Thyroid gland (tissue), 4 donors: ENCODE results near the gene CFAP97.

ENCODE experiments used
- POLR2A ChIP-seq, 2 donors: fragments of 450-650 bp; IDR thresholded peaks; one replicate each; pipeline ENCODE4 v1.6.1; 2017; ENCODE audit warnings: antibody characterized with exemption in 2 of 2, mild to moderate bottlenecking in 2 of 2, moderate library complexity in 1 of 2
- TF ChIP-seq, protein P1 (sequence below), 6 experiments: fragments of 200-600 bp in 3 of 6; fragments of 450-650 bp in 3 of 6; sonication (generic) in 3 of 6; IDR thresholded peaks; one replicate each; pipeline ENCODE4 v1.5.1; 2016 to 2019; ENCODE audit warnings: antibody characterized with exemption in 6 of 6, mild to moderate bottlenecking in 2 of 6, inconsistent platforms in 1 of 6, moderate library complexity in 1 of 6

DNA sequence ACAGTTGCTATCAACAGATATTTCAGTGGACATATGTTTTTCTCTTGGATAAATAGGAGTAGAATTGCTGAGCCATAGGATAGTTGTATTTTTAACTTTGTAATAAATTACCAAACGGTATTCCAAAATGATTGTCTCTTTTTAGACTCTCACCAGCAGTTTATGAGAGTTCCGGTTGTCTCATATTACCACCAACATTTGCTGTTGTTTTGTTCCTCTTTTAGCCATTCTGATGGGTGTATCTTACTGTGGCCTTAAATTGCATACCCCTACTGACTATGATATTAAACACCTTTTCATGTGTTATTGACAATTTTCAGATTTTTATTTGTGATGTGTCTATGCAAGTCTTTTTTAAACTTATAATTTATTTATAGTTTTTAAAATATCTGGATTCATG, 45.3 kb upstream of the CFAP97 start:
- TF ChIP-seq POLR2A (IDR thresholded peaks at IDR 0.05): no peak
- TF ChIP-seq, protein P1, sequence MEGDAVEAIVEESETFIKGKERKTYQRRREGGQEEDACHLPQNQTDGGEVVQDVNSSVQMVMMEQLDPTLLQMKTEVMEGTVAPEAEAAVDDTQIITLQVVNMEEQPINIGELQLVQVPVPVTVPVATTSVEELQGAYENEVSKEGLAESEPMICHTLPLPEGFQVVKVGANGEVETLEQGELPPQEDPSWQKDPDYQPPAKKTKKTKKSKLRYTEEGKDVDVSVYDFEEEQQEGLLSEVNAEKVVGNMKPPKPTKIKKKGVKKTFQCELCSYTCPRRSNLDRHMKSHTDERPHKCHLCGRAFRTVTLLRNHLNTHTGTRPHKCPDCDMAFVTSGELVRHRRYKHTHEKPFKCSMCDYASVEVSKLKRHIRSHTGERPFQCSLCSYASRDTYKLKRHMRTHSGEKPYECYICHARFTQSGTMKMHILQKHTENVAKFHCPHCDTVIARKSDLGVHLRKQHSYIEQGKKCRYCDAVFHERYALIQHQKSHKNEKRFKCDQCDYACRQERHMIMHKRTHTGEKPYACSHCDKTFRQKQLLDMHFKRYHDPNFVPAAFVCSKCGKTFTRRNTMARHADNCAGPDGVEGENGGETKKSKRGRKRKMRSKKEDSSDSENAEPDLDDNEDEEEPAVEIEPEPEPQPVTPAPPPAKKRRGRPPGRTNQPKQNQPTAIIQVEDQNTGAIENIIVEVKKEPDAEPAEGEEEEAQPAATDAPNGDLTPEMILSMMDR (IDR thresholded peaks at IDR 0.05): no peak
